ENCODE measurements around the gene ARHGEF2. TPM values are rescaled to one million over a fixed set of nuclear protein-coding genes. Genes with fewer than 3 reads are reported as not detected.
A peak's percentile ranks its signal among the peaks of the same experiment; 100 is the strongest.

ARHGEF2 gene
- total and polyA plus RNA-seq, 2 experiments from 2014 or later = 30.1 to 46.9 TPM

- no peaks in the 10 kb centered on the region for H3K27me3 ChIP-seq
- H3K27ac ChIP-seq = peak overlapping the region; percentile 90
- no peaks in the 10 kb centered on the region for H3K9me3 ChIP-seq (ENCODE audit: low read depth)
- H4K20me1 ChIP-seq (ENCODE audit: insufficient read depth, poor library complexity, severe bottlenecking) = peaks cover 28% of the 10 kb centered on the region
- peaks cover 26% of the 10 kb centered on the region for H3K4me1 ChIP-seq (ENCODE audit: insufficient read depth)
- DNase-seq (ENCODE audit: low spot score) = no peak
- H3K79me2 ChIP-seq = peaks cover 40% of the 10 kb centered on the region
- no peaks in the 10 kb centered on the region for H3K9me2 ChIP-seq (replicated peaks; ENCODE audit: insufficient read depth)
- peak overlapping the region; percentile 57 for H2AFZ ChIP-seq
- whole genome bisulfite sequencing (ENCODE audit: low lambda C conversion rate, missing lambda C conversion rate) = 87% methylated on average over 24 of the region's 24 CpGs
- TF ChIP-seq CTCF (IDR thresholded peaks at IDR 0.05; ENCODE audit: poor library complexity) (no peak), EZH2phosphoT487 (IDR thresholded peaks at IDR 0.05; ENCODE audit: low read depth, severe bottlenecking, unreplicated experiment) (no peak), EZH2 (IDR thresholded peaks at IDR 0.05; ENCODE audit: borderline replicate concordance) (no peak)
- H3K4me2 ChIP-seq = peak overlapping the region; percentile 76
- peaks cover 4% of the 10 kb centered on the region for H3K36me3 ChIP-seq (replicated peaks; ENCODE audit: insufficient read depth, low read depth)
- peak overlapping the region; percentile 25 for H3K4me3 ChIP-seq
These were observed 43.3 kb downstream of the ARHGEF2 start for GRCh38 chr1:155934936-155935590.

GRCh38 chr1:155934097-155934935 lies 44.0 kb downstream of the ARHGEF2 start, which contains the start of gene KHDC4:
KHDC4 (minus strand) TSS chr1:155934413; CDS start chr1:155934373, 40 bp downstream.
- Histone ChIP-seq H2AFZ (peak within 1 kb of the TSS; percentile 57), H3K4me3 (peak within 1 kb of the TSS; percentile 85), H3K27ac (peak within 1 kb of the TSS; percentile 90), H4K20me1 (ENCODE audit: insufficient read depth, poor library complexity, severe bottlenecking) (peaks cover 34% of the 10 kb centered on the region), H3K27me3 (no peaks in the 10 kb centered on the region), H3K9me2 (replicated peaks; ENCODE audit: insufficient read depth) (no peaks in the 10 kb centered on the region), H3K79me2 (peaks cover 48% of the 10 kb centered on the region), H3K9me3 (ENCODE audit: low read depth) (no peaks in the 10 kb centered on the region), H3K4me1 (ENCODE audit: insufficient read depth) (peaks cover 26% of the 10 kb centered on the region), H3K36me3 (replicated peaks; ENCODE audit: insufficient read depth, low read depth) (peaks cover 6% of the 10 kb centered on the region), H3K4me2 (peak within 1 kb of the TSS; percentile 95)
- peak; percentile 98 for DNase-seq (ENCODE audit: low spot score)
- 2% methylated on average over 50 of the region's 50 CpGs for WGBS (ENCODE audit: low lambda C conversion rate, missing lambda C conversion rate)
- TF ChIP-seq CTCF (IDR thresholded peaks at IDR 0.05; ENCODE audit: poor library complexity) = no peak
- TF ChIP-seq EZH2phosphoT487 (IDR thresholded peaks at IDR 0.05; ENCODE audit: low read depth, severe bottlenecking, unreplicated experiment) = no peak
- no peak for TF ChIP-seq EZH2 (IDR thresholded peaks at IDR 0.05; ENCODE audit: borderline replicate concordance)

GRCh38 chr1:155933591-155934096 lies 44.7 kb downstream of the ARHGEF2 start:
- H3K4me2 ChIP-seq = peak overlapping the region; percentile 95
- peaks cover 53% of the 10 kb centered on the region for H3K79me2 ChIP-seq
- peaks cover 34% of the 10 kb centered on the region for H4K20me1 ChIP-seq (ENCODE audit: insufficient read depth, poor library complexity, severe bottlenecking)
- peaks cover 6% of the 10 kb centered on the region for H3K36me3 ChIP-seq (replicated peaks; ENCODE audit: insufficient read depth, low read depth)
- no peaks in the 10 kb centered on the region for H3K9me2 ChIP-seq (replicated peaks; ENCODE audit: insufficient read depth)
- DNase-seq (ENCODE audit: low spot score) = no peak
- H3K9me3 ChIP-seq (ENCODE audit: low read depth) = no peaks in the 10 kb centered on the region
- H2AFZ ChIP-seq = no peak overlapping the region
- H3K4me1 ChIP-seq (ENCODE audit: insufficient read depth) = peaks cover 26% of the 10 kb centered on the region
- H3K27ac ChIP-seq = peak overlapping the region; percentile 85
- 6% methylated on average over 10 of the region's 10 CpGs for WGBS (ENCODE audit: low lambda C conversion rate, missing lambda C conversion rate)
- H3K27me3 ChIP-seq = no peaks in the 10 kb centered on the region
- H3K4me3 ChIP-seq = peak overlapping the region; percentile 85
- TF ChIP-seq CTCF (IDR thresholded peaks at IDR 0.05; ENCODE audit: poor library complexity) (no peak), EZH2phosphoT487 (IDR thresholded peaks at IDR 0.05; ENCODE audit: low read depth, severe bottlenecking, unreplicated experiment) (no peak), EZH2 (IDR thresholded peaks at IDR 0.05; ENCODE audit: borderline replicate concordance) (no peak)

Measured in hepatocyte (in vitro differentiated cells).